H1 (cell line): ENCODE measurements around the gene NCBP1.

Source experiments
- EZH2 ChIP-seq: fragments of 200-600 bp; sonication (generic); IDR thresholded peaks from 2 replicates; pipeline ENCODE4 v1.7.1; 2012; ENCODE audit warnings: low read depth, mild to moderate bottlenecking, moderate library complexity, low read length, inconsistent platforms; ENCODE audit not compliant: severe bottlenecking
- KDM5A ChIP-seq: fragments of 200-600 bp; IDR thresholded peaks from 2 replicates; pipeline ENCODE4 v1.7.1; 2012; ENCODE audit warnings: mild to moderate bottlenecking, low read length, inconsistent platforms, mixed read lengths
- MAFK ChIP-seq: IDR thresholded peaks from 2 replicates; pipeline ENCODE4 v1.6.1; 2012; ENCODE audit warnings: low read depth, mild to moderate bottlenecking, improper control_type of control experiment, low read length

GRCh38 chr9:97633859-97634490 lies 354 bp downstream of the NCBP1 start:
- no peak for TF ChIP-seq MAFK
- no peak for TF ChIP-seq KDM5A
- TF ChIP-seq EZH2: no peak
